Measurements from ENCODE around the gene TMEM120A. TPM values are rescaled to one million over a fixed set of nuclear protein-coding genes. Genes with fewer than 3 reads are reported as not detected.
A peak's percentile ranks its signal among the peaks of the same experiment; 100 is the strongest.

TMEM120A gene
- polyA plus RNA-seq, 3 donors = 65.5 to 79.9 (median 76.1) TPM

GRCh38 chr7:75971961-75972763, 22.2 kb downstream of the TMEM120A start:
- H3K4me1 ChIP-seq (ENCODE audit: control insufficient read depth in 1 of 2, insufficient read depth in 2 of 2, low read length in 2 of 2) = peaks cover 29 to 30% of the 10 kb centered on the region in 2 donors
- H3K36me3 ChIP-seq (replicated peaks in 1 of 2; ENCODE audit: control insufficient read depth in 1 of 2, insufficient read depth in 2 of 2, low read length in 2 of 2) = peaks cover 18 to 40% of the 10 kb centered on the region in 2 donors
- no peak overlapping the region for H2AFZ ChIP-seq (ENCODE audit: insufficient read depth, low read depth, low read length, poor library complexity, severe bottlenecking)
- Mint-ChIP-seq H3K4me3 (peak overlapping the region; percentile 51 to 83), H3K36me3 (peaks cover 50 to 70% of the 10 kb centered on the region in 2 donors), H3K4me1 (peaks cover 31% of the 10 kb centered on the region), H3K9me3 (peaks cover 0 to 1% (median 0%) of the 10 kb centered on the region in 7 donors), H3K27ac (peak overlapping the region; percentile 70 to 87 (median 79)), H3K27me3 (ENCODE audit: low read depth in 3 of 3) (peaks cover 0 to 2% (median 2%) of the 10 kb centered on the region in 3 donors)
- H3K4me3 ChIP-seq (replicated peaks in 1 of 3; ENCODE audit: low read depth in 2 of 3, low read length in 3 of 3) = peak overlapping the region in 1 of 3 experiments; percentile 49
- no peaks in the 10 kb centered on the region for H3K79me2 ChIP-seq (ENCODE audit: insufficient read depth, low read length)
- WGBS (ENCODE audit: insufficient coverage) = 32% methylated on average over 15 of the region's 19 CpGs
- H3K9me3 ChIP-seq (replicated peaks in 1 of 2; ENCODE audit: control insufficient read depth in 1 of 2, insufficient read depth in 1 of 2, low read length in 2 of 2) = no peaks in the 10 kb centered on the region
- DNase-seq = peak; percentile 49 to 60 (median 52)
- H4K20me1 ChIP-seq (ENCODE audit: insufficient read depth, low read length) = peaks cover 44% of the 10 kb centered on the region
- TF ChIP-seq, protein P1, sequence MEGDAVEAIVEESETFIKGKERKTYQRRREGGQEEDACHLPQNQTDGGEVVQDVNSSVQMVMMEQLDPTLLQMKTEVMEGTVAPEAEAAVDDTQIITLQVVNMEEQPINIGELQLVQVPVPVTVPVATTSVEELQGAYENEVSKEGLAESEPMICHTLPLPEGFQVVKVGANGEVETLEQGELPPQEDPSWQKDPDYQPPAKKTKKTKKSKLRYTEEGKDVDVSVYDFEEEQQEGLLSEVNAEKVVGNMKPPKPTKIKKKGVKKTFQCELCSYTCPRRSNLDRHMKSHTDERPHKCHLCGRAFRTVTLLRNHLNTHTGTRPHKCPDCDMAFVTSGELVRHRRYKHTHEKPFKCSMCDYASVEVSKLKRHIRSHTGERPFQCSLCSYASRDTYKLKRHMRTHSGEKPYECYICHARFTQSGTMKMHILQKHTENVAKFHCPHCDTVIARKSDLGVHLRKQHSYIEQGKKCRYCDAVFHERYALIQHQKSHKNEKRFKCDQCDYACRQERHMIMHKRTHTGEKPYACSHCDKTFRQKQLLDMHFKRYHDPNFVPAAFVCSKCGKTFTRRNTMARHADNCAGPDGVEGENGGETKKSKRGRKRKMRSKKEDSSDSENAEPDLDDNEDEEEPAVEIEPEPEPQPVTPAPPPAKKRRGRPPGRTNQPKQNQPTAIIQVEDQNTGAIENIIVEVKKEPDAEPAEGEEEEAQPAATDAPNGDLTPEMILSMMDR (IDR thresholded peaks at IDR 0.05) = no peak
- peak overlapping the region; percentile 16 for H3K9ac ChIP-seq (ENCODE audit: insufficient read depth, low read length, poor library complexity, severe bottlenecking)
- H3K27me3 ChIP-seq (ENCODE audit: control insufficient read depth in 2 of 2, insufficient read depth in 2 of 2, low read length in 2 of 2) = no peaks in the 10 kb centered on the region
- H3K4me2 ChIP-seq (replicated peaks; ENCODE audit: extremely low read depth, low read length, poor library complexity, severe bottlenecking) = peak overlapping the region; percentile 56
- no peak overlapping the region for H3K27ac ChIP-seq (ENCODE audit: low read depth in 1 of 2, low read length in 2 of 2)
- intact Hi-C loops (cut with micrococcal nuclease) = loop anchor here in 1 of 2 donors (5.0 kb wide), 1 partner anchor 55 kb away; the partner anchor contains the start of gene POR

GRCh38 chr7:75971309-75971960, 23.0 kb downstream of the TMEM120A start:
- intact Hi-C loops (cut with micrococcal nuclease) = loop anchor here in 1 of 2 donors (5.0 kb wide), 1 partner anchor 54 kb away; the partner anchor contains the start of gene POR

More at GRCh38 chr7:75971309-75971960, 23.0 kb downstream of the TMEM120A start:
- Histone ChIP-seq H3K4me2 (replicated peaks; ENCODE audit: extremely low read depth, low read length, poor library complexity, severe bottlenecking) (peak overlapping the region; percentile 56), H3K9me3 (replicated peaks in 1 of 2; ENCODE audit: control insufficient read depth in 1 of 2, insufficient read depth in 1 of 2, low read length in 2 of 2) (no peaks in the 10 kb centered on the region), H3K4me3 (replicated peaks in 1 of 3; ENCODE audit: low read depth in 2 of 3, low read length in 3 of 3) (peak overlapping the region in 1 of 3 experiments; percentile 49), H3K9ac (ENCODE audit: insufficient read depth, low read length, poor library complexity, severe bottlenecking) (peak overlapping the region; percentile 16), H2AFZ (ENCODE audit: insufficient read depth, low read depth, low read length, poor library complexity, severe bottlenecking) (no peak overlapping the region), H3K27me3 (ENCODE audit: control insufficient read depth in 2 of 2, insufficient read depth in 2 of 2, low read length in 2 of 2) (no peaks in the 10 kb centered on the region), H3K36me3 (replicated peaks in 1 of 2; ENCODE audit: control insufficient read depth in 1 of 2, insufficient read depth in 2 of 2, low read length in 2 of 2) (peaks cover 15 to 36% of the 10 kb centered on the region in 2 donors), H3K4me1 (ENCODE audit: control insufficient read depth in 1 of 2, insufficient read depth in 2 of 2, low read length in 2 of 2) (peaks cover 33 to 35% of the 10 kb centered on the region in 2 donors), H3K27ac (ENCODE audit: low read depth in 1 of 2, low read length in 2 of 2) (no peak overlapping the region), H3K79me2 (ENCODE audit: insufficient read depth, low read length) (no peaks in the 10 kb centered on the region), H4K20me1 (ENCODE audit: insufficient read depth, low read length) (peaks cover 50% of the 10 kb centered on the region)
- Mint-ChIP-seq H3K27me3 (ENCODE audit: low read depth in 3 of 3) (peaks cover 0 to 2% (median 2%) of the 10 kb centered on the region in 3 donors), H3K36me3 (peaks cover 52 to 73% of the 10 kb centered on the region in 2 donors), H3K4me1 (peaks cover 37% of the 10 kb centered on the region), H3K9me3 (no peaks in the 10 kb centered on the region), H3K4me3 (peak overlapping the region; percentile 51 to 83), H3K27ac (peak overlapping the region; percentile 70 to 87 (median 79))
- TF ChIP-seq, protein P1 (IDR thresholded peaks at IDR 0.05) = no peak
- 79% methylated on average over 11 of the region's 14 CpGs for WGBS (ENCODE audit: insufficient coverage)
- DNase-seq = no peak

Data from CD14-positive monocyte (primary cell).